GM21360 (cell line): ENCODE results near the gene HEMK1.

Source experiments
- ATAC-seq: cut with Tn5 transposase; IDR thresholded peaks from one replicate; pipeline ENCODE4 v1.9.1; 2021; ENCODE audit warnings: mild to moderate bottlenecking, moderate library complexity; ENCODE audit not compliant: unreplicated experiment

The HEMK1 gene

GRCh38 chr3:50568947-50569749 lies at the start of gene HEMK1:
Gene HEMK1, plus strand, starts transcription at chr3:50569522. Its CDS starts 1,583 bp downstream, at chr3:50571105.
- ATAC-seq, result peak; percentile 53

DNA sequence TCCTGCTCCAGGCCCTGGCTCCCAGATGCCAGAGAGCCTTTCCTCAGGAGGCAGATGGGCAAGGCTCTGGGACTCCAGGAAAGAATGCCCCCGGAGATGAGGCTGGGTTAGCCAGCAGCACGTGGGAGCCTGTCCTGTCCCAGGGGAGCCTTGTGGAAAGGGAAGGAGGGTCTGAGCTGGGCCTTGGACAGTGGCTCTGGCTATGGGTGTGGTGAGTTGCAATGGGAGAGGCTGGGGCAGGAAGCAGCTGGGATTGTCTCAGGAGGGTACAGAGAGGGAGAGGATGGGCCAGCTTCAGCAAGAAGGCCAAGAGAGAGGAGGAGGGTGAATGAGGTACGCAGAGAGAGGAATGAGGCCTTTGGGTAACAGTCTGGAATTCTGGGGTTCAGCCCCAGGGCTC lies 48.5 kb upstream of the HEMK1 start:
- ATAC-seq, result no peak

GRCh38 chr3:50521572-50521971 lies 47.8 kb upstream of the HEMK1 start:
- ATAC-seq, result no peak

- no peak for ATAC-seq
These were observed 46.0 kb upstream of the HEMK1 start for GRCh38 chr3:50523279-50523811.

DNA sequence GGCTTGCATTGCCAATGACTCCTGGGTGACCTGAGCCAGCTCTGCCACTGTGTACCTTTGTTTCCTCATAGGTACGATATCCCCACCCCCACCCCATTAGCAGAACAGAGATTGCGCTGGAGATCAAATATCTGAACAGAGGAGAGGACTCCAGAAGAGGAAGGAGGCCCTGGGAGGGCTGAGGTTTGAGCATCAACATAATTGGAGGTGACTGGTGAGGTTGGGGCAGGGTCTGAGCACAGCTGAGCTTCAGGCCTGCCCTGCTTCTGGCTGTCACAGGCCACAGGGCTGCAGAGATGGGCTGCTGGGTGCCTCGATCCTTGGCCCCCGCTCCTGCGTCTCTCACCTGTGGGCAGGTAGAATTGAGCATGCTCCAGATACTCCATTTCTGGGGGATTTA lies 44.6 kb upstream of the HEMK1 start:
- no peak for ATAC-seq

- no peak for ATAC-seq
These were observed 44.0 kb upstream of the HEMK1 start for GRCh38 chr3:50525191-50525910.

DNA sequence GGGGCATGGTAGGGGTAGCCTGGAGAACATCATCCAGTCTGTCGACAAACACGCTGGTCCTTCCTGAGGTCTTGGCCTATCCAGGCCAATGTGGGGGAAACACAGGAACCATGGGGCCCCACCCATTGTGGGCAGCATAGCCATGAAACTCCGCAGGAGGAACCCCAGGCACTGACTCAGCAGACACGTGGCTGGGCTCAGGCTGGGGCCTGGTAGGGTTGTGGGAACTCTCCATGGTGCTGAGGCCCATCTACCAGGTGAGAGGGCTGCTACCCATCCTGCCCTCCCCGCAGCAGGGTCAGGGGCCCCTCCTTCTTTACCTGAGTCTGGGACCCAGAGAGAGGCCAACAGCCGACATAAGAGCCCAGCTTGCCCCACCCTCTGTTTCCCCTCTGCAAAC lies 43.3 kb upstream of the HEMK1 start:
- no peak for ATAC-seq

DNA sequence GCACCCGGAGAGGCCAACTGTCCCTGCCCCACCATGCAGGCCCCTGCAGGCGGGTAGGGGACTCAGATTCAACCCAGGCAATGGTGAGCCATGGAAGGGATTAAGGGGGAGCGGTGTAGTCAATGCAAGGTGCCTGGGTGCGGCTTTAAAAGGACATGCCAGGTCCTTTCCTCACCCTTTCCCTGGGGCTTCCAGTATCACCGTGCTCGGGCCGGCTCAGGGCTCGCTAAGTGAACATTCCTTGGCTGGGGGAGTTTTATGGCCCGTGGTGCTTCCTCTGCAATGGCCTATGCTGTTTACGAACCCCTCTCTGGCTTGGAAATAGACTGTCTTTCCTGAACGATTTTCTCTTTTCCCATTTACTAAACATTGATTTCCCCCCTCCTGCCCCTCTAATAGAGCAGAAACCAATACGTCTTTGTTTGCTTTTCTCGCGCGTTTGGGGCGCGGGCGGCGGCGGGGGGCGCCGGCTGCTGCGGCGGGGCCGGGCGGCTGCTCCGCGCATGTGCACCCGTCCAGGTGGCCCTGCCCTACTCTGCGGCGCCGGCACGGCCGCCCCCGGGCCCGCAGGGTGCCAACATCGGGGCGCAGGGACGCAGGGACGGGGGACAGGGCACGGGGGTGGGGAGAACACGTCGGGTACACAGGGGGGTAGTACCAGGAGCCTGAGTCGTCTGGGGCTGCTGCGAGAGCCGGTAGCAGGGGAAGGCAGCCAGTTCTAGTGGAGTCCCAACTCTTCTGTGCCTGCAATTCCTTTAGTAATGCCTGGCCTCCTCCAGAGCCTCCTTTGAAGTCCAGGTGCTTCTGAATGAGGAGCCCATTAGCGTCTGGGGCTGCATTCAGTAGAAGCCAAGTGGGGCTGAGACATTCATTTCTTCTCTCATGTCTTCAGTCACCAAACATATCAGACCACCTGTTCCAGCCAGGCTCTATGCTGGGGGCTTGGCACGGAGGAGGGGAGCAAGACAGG lies 39.0 kb upstream of the HEMK1 start:
- no peak for ATAC-seq

- no peak for ATAC-seq
These were observed 38.1 kb upstream of the HEMK1 start for GRCh38 chr3:50531201-50531600.

DNA sequence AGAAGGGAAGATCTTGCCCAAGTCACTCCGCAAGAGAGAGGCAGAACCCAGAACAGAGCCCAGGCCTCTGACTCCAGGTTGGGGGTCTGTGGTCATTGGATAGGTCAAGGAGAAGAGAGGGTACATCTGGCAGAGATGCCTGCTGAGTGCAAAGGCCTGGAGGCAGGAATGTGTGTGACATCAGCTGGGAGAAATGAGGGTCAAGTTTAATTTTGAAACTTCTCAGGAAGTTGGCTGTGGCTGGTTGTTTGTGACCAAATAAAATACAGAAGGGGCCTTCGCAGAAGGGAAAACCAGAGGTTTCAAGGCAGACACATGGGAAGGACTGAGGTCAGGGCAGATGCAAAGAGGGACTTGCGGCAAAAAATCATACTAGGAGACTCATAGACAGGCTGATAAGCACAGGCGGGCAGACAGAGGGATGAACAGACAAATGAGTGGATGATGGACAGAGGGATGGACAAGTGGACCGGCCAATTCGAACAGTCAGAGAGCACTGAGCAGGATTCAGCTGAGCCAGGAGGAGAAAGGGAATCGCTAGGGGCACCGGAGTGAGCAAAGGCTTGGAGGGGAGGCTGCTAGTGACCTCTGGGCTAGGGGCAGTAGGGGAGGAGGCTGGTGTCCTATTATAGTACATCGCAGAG lies 37.1 kb upstream of the HEMK1 start:
- no peak for ATAC-seq

GRCh38 chr3:50533316-50533715 lies 36.0 kb upstream of the HEMK1 start:
- ATAC-seq, result no peak

- no peak for ATAC-seq
These were observed 35.4 kb upstream of the HEMK1 start for GRCh38 chr3:50533807-50534461.

- ATAC-seq, result no peak
These were observed 34.5 kb upstream of the HEMK1 start for GRCh38 chr3:50534681-50535330.

DNA sequence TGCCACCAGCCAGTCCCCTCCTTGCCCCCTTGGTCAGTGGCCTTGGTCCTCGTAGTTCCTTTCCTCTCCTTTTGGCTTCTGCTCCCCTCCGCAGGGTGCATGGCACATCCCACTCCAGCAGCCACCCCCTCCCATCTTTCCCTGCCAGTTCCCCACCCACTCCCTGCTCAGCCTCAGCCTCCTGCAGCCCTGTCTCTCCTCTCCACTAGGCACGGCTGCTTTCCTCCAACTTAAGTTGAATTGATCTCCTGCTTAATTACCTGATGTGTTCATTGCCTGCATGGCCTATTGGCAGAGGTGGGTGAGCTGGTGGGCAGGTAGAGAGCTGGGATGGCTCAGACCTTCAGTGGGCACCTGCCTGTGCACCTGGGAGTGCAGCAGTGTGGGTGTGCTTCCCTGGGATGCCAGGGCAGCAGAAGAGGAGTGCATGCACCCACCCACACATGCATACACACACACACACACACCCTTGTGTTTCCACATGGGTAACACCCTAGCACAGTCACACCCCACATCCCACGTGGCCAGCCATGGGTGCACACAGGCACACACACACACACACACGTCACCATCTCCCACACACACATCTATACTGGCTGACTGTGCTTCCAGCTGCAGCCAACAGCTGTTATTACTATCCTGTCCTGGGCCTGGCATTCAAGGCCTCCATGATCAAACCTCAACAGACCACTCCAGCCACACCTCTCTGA lies 32.7 kb upstream of the HEMK1 start:
- ATAC-seq, result no peak

GRCh38 chr3:50537421-50538129 lies 31.7 kb upstream of the HEMK1 start:
- ATAC-seq, result no peak

GRCh38 chr3:50539356-50540286 lies 29.7 kb upstream of the HEMK1 start:
- no peak for ATAC-seq
